Measurements from ENCODE around the gene HK1. TPM values are rescaled to one million over a fixed set of nuclear protein-coding genes. Genes with fewer than 3 reads are reported as not detected.
"Not testable (repeated sequence)": the region's sequence is repeated elsewhere in the genome, so short reads cannot be mapped to it uniquely, and the experiment has no call there.

The HK1 gene
- total RNA-seq, 1 experiment from 2014 or later: 140 TPM

DNA sequence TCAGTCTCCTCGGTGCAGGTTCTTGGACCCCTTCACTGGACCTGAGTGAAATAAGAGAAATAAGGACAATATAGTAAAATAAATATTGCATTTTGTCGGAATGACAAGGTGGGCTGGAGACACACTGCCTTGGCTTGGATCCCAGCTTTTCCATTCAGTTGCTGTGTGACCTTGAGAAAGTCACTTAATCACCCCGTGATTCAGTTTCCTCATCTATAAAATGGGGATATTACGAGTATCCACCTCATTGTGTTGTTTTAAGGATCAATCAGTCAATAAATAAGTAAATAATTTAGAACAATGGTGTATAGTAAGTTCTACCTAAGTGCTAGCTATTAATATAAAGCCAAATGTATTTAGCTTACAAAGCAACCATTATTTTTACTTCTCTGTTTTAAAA is 29.1 kb downstream of the HK1 start:
- intact Hi-C loops (cut with micrococcal nuclease; ENCODE audit: unreplicated experiment): no loop called here
- POLR2A ChIA-PET (ENCODE audit: unreplicated experiment): interaction anchor here (0.6 kb wide), 1 partner anchor 12 kb away, joined by 4 read pairs; no protein-coding TSS in a partner anchor

DNA sequence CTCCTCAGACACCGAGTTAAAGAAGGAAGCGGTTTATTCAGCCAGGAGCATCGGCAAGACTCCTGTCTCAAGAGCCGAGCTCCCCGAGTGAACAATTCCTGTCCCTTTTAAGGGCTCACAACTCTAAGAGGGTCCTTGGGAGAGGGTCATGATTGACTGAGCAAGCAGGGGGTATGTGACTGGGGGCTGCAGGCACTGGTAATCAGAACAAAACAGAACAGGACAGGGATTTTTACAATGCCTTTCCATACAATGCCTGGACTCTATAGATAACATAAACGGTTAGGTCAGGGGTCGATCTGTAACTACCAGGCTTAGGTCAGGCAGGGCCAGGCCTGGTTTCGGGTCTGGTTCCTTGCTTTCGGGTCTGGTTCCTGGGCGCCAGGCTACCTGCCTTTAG is 30.0 kb downstream of the HK1 start:
- H3K4me3 ChIP-seq; H3K27ac ChIP-seq; H3K4me2 ChIP-seq; intact Hi-C loops (cut with micrococcal nuclease; ENCODE audit: unreplicated experiment); DNase-seq; H3K79me2 ChIP-seq (ENCODE audit: low read depth); CTCF ChIA-PET; H3K4me1 ChIP-seq (replicated peaks; ENCODE audit: insufficient read depth); H3K9me3 ChIP-seq (ENCODE audit: insufficient read depth, low read depth); H2AFZ ChIP-seq; BruUV-seq (replicated peaks); H3K27me3 ChIP-seq (ENCODE audit: insufficient read depth, low read depth); H4K20me1 ChIP-seq (ENCODE audit: insufficient read depth); POLR2A ChIA-PET (ENCODE audit: unreplicated experiment); H3K9me2 ChIP-seq (ENCODE audit: insufficient read depth); H3K36me3 ChIP-seq (ENCODE audit: low read depth); H3F3A ChIP-seq (ENCODE audit: insufficient read depth, low read depth): not testable (repeated sequence)

More for the DNA sequence above, 29.1 kb downstream of the HK1 start:
- peaks cover 15% of the 10 kb centered on the region for H3K4me1 ChIP-seq (replicated peaks; ENCODE audit: insufficient read depth)
- TF ChIP-seq EZH2 (IDR thresholded peaks at IDR 0.05; ENCODE audit: low read depth): no peak
- TF ChIP-seq, protein P1, sequence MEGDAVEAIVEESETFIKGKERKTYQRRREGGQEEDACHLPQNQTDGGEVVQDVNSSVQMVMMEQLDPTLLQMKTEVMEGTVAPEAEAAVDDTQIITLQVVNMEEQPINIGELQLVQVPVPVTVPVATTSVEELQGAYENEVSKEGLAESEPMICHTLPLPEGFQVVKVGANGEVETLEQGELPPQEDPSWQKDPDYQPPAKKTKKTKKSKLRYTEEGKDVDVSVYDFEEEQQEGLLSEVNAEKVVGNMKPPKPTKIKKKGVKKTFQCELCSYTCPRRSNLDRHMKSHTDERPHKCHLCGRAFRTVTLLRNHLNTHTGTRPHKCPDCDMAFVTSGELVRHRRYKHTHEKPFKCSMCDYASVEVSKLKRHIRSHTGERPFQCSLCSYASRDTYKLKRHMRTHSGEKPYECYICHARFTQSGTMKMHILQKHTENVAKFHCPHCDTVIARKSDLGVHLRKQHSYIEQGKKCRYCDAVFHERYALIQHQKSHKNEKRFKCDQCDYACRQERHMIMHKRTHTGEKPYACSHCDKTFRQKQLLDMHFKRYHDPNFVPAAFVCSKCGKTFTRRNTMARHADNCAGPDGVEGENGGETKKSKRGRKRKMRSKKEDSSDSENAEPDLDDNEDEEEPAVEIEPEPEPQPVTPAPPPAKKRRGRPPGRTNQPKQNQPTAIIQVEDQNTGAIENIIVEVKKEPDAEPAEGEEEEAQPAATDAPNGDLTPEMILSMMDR (conservative IDR thresholded peaks at IDR 0.05): no peak
- BruUV-seq (replicated peaks): no TSS peak
- no peaks in the 10 kb centered on the region for H3K79me2 ChIP-seq (ENCODE audit: low read depth)
- no peaks in the 10 kb centered on the region for H3K36me3 ChIP-seq (ENCODE audit: low read depth)
- no peak overlapping the region for H2AFZ ChIP-seq
- H3K9me3 ChIP-seq (ENCODE audit: insufficient read depth, low read depth): no peaks in the 10 kb centered on the region
- no peaks in the 10 kb centered on the region for H4K20me1 ChIP-seq (ENCODE audit: insufficient read depth)
- no peaks in the 10 kb centered on the region for H3K9me2 ChIP-seq (ENCODE audit: insufficient read depth)
- H3F3A ChIP-seq (ENCODE audit: insufficient read depth, low read depth): 0 out of 2 replicates have a peak, but pooled peaks cover 3% of the 10 kb centered on the region
- DNase-seq: no peak
- H3K4me3 ChIP-seq: no peak overlapping the region
- H3K27me3 ChIP-seq (ENCODE audit: insufficient read depth, low read depth): no peaks in the 10 kb centered on the region
- no peak overlapping the region for H3K27ac ChIP-seq
- CTCF ChIA-PET: no interaction called here
- no peak overlapping the region for H3K4me2 ChIP-seq

DNA sequence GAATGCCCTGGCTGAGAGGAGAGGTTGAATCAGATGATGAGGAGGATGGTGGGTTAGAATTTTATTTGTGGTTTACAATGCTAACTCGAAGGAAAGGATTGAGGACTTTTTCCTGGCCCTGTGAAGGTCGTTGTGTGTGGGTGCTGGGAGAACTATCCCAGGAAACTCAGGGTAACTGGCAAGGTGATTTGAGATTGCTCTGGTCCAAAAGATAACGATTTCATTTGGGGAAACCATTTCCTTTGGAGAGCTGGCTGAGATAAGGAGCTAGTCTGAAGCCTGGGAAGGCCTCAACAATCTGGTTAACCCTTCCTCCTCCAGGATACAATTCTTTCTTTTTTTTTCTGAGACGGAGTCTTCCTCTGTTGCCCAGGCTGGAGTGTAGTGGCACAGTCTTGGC is 33.0 kb downstream of the HK1 start:
- ChIA-PET POLR2A (ENCODE audit: unreplicated experiment) (no interaction called here), CTCF (no interaction called here)
- Histone ChIP-seq H3K4me3 (no peak overlapping the region), H3K9me3 (ENCODE audit: insufficient read depth, low read depth) (no peaks in the 10 kb centered on the region), H3K4me2 (no peak overlapping the region), H3K79me2 (ENCODE audit: low read depth) (no peaks in the 10 kb centered on the region), H2AFZ (no peak overlapping the region), H3F3A (ENCODE audit: insufficient read depth, low read depth) (peaks cover 8% of the 10 kb centered on the region; the same call in 1 of the 2 replicates), H3K27ac (no peak overlapping the region), H3K4me1 (replicated peaks; ENCODE audit: insufficient read depth) (peaks cover 17% of the 10 kb centered on the region), H3K27me3 (ENCODE audit: insufficient read depth, low read depth) (no peaks in the 10 kb centered on the region), H3K9me2 (ENCODE audit: insufficient read depth) (no peaks in the 10 kb centered on the region), H4K20me1 (ENCODE audit: insufficient read depth) (no peaks in the 10 kb centered on the region), H3K36me3 (ENCODE audit: low read depth) (no peaks in the 10 kb centered on the region)
- no peak for TF ChIP-seq EZH2 (IDR thresholded peaks at IDR 0.05; ENCODE audit: low read depth)
- TF ChIP-seq, protein P1 (conservative IDR thresholded peaks at IDR 0.05): no peak
- intact Hi-C loops (cut with micrococcal nuclease; ENCODE audit: unreplicated experiment): no loop called here
- no peak for DNase-seq
- BruUV-seq (replicated peaks): no TSS peak

DNA sequence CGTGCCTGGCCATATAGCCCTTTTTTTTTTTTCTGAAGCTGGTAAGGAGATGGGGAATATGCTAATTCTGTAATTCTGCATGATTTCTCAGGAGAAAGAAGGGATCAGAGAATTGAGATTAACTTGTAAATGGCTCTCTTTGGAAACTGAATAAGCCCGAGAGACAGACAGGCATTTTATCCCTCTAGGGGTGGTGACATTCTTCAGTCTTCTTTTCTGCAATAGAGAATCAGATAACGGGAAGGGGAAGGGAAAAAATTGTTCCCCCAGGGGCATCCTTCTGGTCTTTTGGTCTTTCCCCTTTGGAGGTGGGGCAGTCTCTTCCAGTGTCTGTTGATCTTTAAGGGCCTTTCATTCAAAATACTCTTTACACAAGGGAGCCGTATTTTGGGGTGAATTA is 34.2 kb downstream of the HK1 start:
- H3K36me3 ChIP-seq (ENCODE audit: low read depth): no peaks in the 10 kb centered on the region
- ChIA-PET POLR2A (ENCODE audit: unreplicated experiment) (no interaction called here), CTCF (interaction anchor here (0.6 to 1.6 kb wide), 3 partner anchors 22 to 583 kb away, joined by 3 to 4 read pairs (median 3); no protein-coding TSS in a partner anchor)
- no peak for DNase-seq
- H3K4me2 ChIP-seq: no peak overlapping the region
- no peaks in the 10 kb centered on the region for H3K79me2 ChIP-seq (ENCODE audit: low read depth)
- H3K27me3 ChIP-seq (ENCODE audit: insufficient read depth, low read depth): no peaks in the 10 kb centered on the region
- peaks cover 20% of the 10 kb centered on the region for H3F3A ChIP-seq (ENCODE audit: insufficient read depth, low read depth)
- H3K4me1 ChIP-seq (replicated peaks; ENCODE audit: insufficient read depth): peaks cover 29% of the 10 kb centered on the region
- TF ChIP-seq, protein P1 (conservative IDR thresholded peaks at IDR 0.05): no peak
- no peak for TF ChIP-seq EZH2 (IDR thresholded peaks at IDR 0.05; ENCODE audit: low read depth)
- H2AFZ ChIP-seq: no peak overlapping the region
- no TSS peak for BruUV-seq (replicated peaks)
- H4K20me1 ChIP-seq (ENCODE audit: insufficient read depth): no peaks in the 10 kb centered on the region
- no peak overlapping the region for H3K27ac ChIP-seq
- H3K4me3 ChIP-seq: no peak overlapping the region
- H3K9me2 ChIP-seq (ENCODE audit: insufficient read depth): no peaks in the 10 kb centered on the region
- intact Hi-C loops (cut with micrococcal nuclease; ENCODE audit: unreplicated experiment): no loop called here
- H3K9me3 ChIP-seq (ENCODE audit: insufficient read depth, low read depth): no peaks in the 10 kb centered on the region
